Activated naive CD8-positive, alpha-beta T cell treated with anti-CD3 and anti-CD28 coated beads for 36 hours (primary cell): Measurements from ENCODE around the gene PRTG. TPM values are rescaled to one million over a fixed set of nuclear protein-coding genes. Genes with fewer than 3 reads are reported as not detected.

ENCODE experiments used
- DNase-seq: peaks from one replicate; pipeline ENCODE4 v3.0.0; 2021
- H3K27ac Mint-ChIP-seq: one replicate; pipeline ENCODE4 v1.8.0; 2022; ENCODE audit warnings: mild to moderate bottlenecking, moderate library complexity, mixed read lengths
- H3K27me3 Mint-ChIP-seq: one replicate; pipeline ENCODE4 v1.8.0; 2022; ENCODE audit warnings: mild to moderate bottlenecking, mixed read lengths
- H3K36me3 Mint-ChIP-seq: one replicate; pipeline ENCODE4 v1.8.0; 2021; ENCODE audit warnings: mild to moderate bottlenecking, mixed read lengths
- H3K4me1 Mint-ChIP-seq: one replicate; pipeline ENCODE4 v1.8.0; 2021; ENCODE audit warnings: mixed read lengths
- H3K4me3 Mint-ChIP-seq: one replicate; pipeline ENCODE4 v1.8.0; 2022; ENCODE audit warnings: mild to moderate bottlenecking, moderate library complexity, mixed read lengths
- H3K9me3 Mint-ChIP-seq: one replicate; pipeline ENCODE4 v1.8.0; 2022; ENCODE audit warnings: mixed read lengths
- total RNA-seq, 2 experiments: library from RNA; stranded (reverse); gene quantifications; one replicate each; pipeline ENCODE4 v1.2.3, GENCODE V29; 2021

The PRTG gene
- total RNA-seq, 2 experiments from 2014 or later, result not detected

DNA sequence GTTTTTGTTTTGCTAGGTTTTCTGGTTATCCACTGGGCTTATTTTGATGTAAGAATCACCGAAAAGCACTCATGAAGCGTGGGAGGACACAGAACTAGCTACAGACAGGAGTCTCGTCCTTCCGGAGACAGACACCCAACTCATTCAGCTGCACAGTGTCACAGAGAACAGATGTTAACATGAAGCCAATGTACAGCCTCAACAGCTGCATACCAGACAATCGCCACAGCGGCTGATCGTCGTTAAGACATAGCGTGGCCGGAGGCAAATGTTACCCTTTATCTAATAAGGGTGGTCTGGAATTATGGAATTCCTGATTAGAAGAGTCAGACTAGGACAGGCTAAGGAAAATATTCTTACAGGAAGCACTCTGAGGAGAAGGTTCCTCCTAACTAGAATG is 153.7 kb downstream of the PRTG start:
- DNase-seq, result no peak
- Mint-ChIP-seq H3K27me3 (peaks cover 43% of the 10 kb centered on the region), H3K4me3 (peak overlapping the region; percentile 44), H3K4me1 (no peaks in the 10 kb centered on the region), H3K36me3 (no peaks in the 10 kb centered on the region), H3K9me3 (peaks cover 3% of the 10 kb centered on the region), H3K27ac (no peak overlapping the region)

DNA sequence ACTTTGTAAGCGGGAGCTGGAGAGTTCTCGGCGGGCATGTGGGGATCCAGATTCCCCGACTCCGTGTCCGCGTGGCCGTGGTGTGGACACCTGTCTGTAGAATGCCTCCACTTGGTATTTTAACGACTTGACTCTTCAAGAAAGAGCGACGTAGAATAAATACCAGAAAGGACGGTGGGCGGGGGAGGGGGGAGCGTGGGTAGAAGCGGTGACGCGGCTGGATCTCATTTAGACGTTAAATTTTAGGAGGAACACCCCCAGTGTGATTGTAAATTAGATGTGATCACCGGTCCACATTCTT is 154.2 kb downstream of the PRTG start:
- no peak overlapping the region for H3K4me3 Mint-ChIP-seq
- H3K27me3 Mint-ChIP-seq, result peaks cover 48% of the 10 kb centered on the region
- DNase-seq, result no peak
- peaks cover 3% of the 10 kb centered on the region for H3K9me3 Mint-ChIP-seq
- H3K27ac Mint-ChIP-seq, result no peak overlapping the region
- H3K4me1 Mint-ChIP-seq, result no peaks in the 10 kb centered on the region
- no peaks in the 10 kb centered on the region for H3K36me3 Mint-ChIP-seq

DNA sequence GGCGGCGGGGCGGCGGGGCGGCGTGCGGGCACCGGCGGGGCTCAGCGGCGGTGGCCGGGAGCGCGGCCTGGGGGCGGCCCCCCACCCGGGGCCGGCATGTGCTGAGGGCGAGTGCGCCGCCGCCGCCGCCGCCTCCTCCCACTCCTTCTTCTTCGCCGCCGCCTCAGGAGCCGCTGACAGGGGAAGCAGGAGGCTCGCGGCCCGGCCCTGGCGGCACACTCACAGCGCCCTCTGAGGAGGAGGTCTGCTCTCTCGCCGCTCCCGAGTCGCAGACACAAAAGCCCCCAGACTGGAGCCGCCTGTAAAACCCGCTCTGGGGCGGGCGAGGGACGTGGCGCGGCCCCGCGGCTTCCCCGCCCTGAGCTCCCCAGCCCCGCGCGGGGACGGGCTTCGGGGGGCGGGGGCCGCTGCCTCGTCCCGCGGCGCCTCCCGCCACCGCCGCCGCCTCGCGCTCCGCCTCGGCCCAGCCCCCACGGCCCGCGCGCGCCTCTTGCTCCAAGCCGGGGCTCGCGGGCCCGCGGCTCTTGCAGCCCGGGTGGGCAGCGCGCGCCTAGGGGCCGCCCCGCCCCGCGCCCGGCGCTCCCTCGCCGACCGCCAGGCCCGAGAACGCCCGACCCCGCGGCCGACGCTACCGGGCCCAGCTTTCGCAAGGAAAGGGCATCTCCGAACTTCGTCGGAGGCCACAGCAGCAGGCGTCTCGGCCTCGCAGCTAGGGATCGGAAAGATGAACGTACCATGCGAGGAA is 154.7 kb downstream of the PRTG start, which contains the start of gene PYGO1:
PYGO1 (minus strand) TSS at position 276 of the 745 bp plus-strand sequence. CDS start 462 bp downstream, outside the sequence.
- Mint-ChIP-seq H3K36me3 (no peaks in the 10 kb centered on the region), H3K9me3 (peaks cover 3% of the 10 kb centered on the region), H3K27ac (no peak within 1 kb of the TSS), H3K4me3 (peak within 1 kb of the TSS; percentile 44), H3K27me3 (peaks cover 50% of the 10 kb centered on the region), H3K4me1 (no peaks in the 10 kb centered on the region)
- peak; percentile 46 for DNase-seq

DNA sequence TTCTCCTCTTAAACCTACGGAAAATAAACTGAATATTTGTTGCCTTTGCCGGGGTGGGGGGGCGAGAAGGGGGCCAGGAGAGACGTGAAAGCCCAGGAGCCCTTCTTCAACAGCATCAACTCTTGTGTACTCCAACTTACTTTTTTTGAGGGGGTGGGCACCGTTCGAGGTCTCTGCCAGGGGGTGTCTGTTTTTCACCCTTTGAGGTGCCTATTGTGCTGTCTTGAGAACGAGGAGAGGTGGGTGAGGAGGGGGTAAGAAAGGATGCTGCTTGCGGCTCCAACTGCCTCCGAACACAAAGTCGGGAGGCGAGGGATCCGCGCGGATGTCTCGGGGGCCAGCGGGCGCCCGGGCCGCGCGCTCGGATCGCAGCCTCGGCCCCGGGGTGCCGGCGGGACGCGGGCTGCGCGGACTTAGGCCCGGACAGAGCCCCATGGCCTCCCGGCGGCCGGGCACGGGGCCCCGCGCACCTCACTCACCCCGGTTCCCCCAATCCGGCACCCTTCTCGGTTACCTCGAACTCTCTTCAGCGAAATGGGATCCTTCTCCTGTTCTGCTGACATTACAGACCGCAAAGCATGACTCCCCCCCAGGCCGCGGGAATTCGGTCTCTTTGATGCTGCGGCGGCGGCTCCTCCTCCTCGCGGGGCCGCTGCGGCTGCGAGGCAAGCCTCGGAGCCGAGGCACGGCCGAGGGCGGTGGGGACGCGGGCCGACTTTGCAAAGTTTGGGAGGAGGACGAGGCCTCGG is 155.5 kb downstream of the PRTG start:
- Mint-ChIP-seq H3K9me3 (peaks cover 3% of the 10 kb centered on the region), H3K36me3 (no peaks in the 10 kb centered on the region), H3K4me1 (no peaks in the 10 kb centered on the region), H3K4me3 (peak overlapping the region; percentile 37), H3K27ac (no peak overlapping the region), H3K27me3 (peaks cover 52% of the 10 kb centered on the region)
- no peak for DNase-seq

DNA sequence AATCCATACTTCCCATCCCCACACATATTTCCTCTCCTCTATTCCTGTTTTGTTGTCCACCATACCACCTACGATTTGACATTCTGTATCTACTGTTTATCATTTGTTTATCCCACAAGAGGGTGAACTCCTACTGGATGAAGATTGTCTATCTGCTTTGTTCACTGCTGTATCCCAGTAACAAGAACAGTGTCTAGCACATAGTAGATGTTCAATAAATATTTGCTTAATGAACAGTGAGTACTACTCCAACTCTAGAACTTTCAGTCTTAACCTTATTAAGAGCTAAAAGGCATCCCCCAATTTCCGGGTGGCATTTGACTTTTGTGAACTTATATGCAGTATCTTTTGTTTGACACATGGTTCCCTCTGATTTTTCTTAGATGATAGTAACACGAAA is 156.1 kb downstream of the PRTG start:
- peaks cover 3% of the 10 kb centered on the region for H3K9me3 Mint-ChIP-seq
- no peak overlapping the region for H3K4me3 Mint-ChIP-seq
- H3K27ac Mint-ChIP-seq, result no peak overlapping the region
- no peak for DNase-seq
- H3K27me3 Mint-ChIP-seq, result peaks cover 54% of the 10 kb centered on the region
- no peaks in the 10 kb centered on the region for H3K4me1 Mint-ChIP-seq
- H3K36me3 Mint-ChIP-seq, result no peaks in the 10 kb centered on the region

DNA sequence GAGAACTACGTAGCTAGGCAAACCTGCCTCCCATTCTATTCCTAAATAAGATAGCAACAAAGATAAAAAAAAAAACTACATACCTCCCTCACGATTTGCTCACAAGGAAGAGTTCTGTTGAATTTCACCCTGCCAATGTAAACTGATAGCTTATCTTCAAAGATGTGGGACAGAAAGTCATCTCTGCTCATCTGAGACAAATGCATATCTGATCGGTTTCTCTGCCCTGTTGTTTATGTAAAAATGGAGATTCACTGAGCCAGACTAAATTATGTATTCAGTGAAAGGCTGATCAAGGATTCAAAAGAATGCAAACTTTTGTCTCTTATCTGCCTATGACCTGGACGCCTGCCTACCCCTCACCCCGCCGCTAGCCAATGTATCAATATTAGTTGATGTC is 166.0 kb downstream of the PRTG start:
- peaks cover 37% of the 10 kb centered on the region for H3K27me3 Mint-ChIP-seq
- no peaks in the 10 kb centered on the region for H3K4me1 Mint-ChIP-seq
- no peak overlapping the region for H3K27ac Mint-ChIP-seq
- DNase-seq, result no peak
- H3K36me3 Mint-ChIP-seq, result no peaks in the 10 kb centered on the region
- H3K4me3 Mint-ChIP-seq, result no peak overlapping the region
- no peaks in the 10 kb centered on the region for H3K9me3 Mint-ChIP-seq

DNA sequence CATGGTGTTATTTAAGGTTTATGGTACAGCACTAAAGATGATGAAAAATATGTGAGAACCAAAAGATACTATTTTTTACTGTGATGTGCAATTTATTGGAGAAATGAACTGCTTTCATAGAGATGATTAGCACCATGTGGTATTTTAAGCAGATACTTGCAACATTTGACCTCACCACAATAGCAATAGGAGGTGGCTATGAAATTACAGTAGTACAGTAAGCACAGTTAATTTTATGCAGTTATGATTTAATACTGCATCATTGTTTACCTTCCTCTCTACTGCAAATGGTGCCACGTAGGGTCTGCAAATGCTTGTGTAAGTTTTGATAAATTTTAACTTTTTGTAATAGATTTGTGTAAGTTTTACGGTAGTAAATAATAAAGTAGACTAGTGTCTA is 168.9 kb downstream of the PRTG start:
- Mint-ChIP-seq H3K36me3 (peaks cover 1% of the 10 kb centered on the region), H3K9me3 (peaks cover 3% of the 10 kb centered on the region), H3K4me1 (no peaks in the 10 kb centered on the region), H3K27ac (no peak overlapping the region), H3K27me3 (peaks cover 45% of the 10 kb centered on the region), H3K4me3 (no peak overlapping the region)
- DNase-seq, result no peak

DNA sequence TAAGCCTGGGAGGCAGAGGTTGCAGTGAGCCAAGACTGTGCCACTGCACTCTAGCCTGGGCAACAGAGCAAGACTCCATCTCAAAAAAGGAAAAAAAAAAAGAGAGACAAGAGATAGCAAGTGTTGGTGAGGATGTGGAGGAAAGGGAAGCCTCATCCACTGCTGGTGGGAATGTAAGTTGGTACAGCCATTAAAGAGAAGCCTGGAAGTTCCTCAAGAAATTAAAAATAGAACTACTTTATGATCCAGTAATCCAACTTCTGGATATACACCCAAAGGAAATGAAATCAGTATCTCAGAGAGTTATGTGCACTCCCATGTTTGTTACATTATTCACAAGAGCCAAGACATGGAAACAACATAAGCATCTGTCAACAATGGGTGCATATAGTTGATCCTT is 169.7 kb downstream of the PRTG start:
- Mint-ChIP-seq H3K27me3 (peaks cover 42% of the 10 kb centered on the region), H3K4me1 (no peaks in the 10 kb centered on the region), H3K27ac (no peak overlapping the region), H3K36me3 (peaks cover 1% of the 10 kb centered on the region), H3K9me3 (peaks cover 3% of the 10 kb centered on the region), H3K4me3 (no peak overlapping the region)
- no peak for DNase-seq

DNA sequence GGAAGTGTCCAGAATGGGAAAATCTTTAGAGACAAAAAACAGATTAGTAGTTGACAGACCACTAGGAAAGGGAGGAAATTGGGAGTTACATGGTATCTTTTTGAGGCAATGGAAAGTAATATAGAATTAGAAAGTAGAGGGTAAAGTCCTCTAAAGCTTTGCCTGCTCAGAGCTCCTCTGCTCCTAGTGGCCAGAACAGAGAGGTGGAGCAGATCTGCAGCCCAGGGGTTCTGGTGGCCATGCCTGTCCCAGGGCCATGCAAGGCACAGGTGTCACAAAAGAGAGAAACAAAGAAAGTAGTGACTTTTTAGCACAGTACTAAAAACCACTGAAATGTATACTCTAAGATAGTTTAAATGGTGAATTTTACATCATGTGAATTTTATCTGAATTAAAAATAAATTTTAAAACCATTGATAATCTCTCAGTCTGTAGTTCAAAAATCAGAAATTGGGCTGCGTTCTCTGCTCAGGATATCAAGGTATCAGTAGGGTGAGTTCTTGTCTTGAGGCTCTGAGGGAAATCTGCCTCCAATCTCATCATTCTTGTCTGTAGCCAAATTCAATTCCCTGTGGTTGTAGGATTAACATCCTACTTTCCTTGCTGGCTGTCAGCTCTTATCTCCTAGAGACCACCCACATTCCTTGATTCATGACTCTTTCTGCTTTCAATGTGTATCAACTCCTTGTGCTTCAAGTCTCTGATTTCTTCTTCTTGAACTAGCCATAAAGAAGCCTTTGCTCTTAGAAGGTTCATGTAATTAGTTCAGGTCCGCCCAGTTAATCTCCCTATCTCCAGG is 178.4 kb downstream of the PRTG start:
- Mint-ChIP-seq H3K4me3 (no peak overlapping the region), H3K27ac (no peak overlapping the region), H3K9me3 (peaks cover 4% of the 10 kb centered on the region), H3K27me3 (peaks cover 9% of the 10 kb centered on the region), H3K36me3 (no peaks in the 10 kb centered on the region), H3K4me1 (no peaks in the 10 kb centered on the region)
- DNase-seq, result no peak

DNA sequence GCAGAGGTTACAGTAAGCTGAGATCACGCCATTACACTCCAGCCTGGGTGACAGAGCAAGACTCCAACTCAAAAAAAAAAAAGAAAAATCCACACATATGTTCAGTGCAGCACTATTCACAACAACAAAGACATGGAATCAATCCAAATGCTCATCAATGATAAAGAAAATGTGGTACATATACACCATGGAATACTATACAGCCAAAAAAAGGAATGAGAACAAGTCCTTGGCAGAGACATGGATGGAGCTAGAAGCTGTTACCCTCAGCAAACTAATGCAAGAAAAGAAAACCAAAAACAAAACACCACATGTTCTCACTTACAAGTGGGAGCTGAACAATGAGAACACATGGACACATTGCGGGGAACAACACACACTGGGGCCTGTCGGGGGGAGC is 180.4 kb downstream of the PRTG start:
- H3K36me3 Mint-ChIP-seq, result no peaks in the 10 kb centered on the region
- H3K4me3 Mint-ChIP-seq, result no peak overlapping the region
- H3K9me3 Mint-ChIP-seq, result peaks cover 4% of the 10 kb centered on the region
- no peak overlapping the region for H3K27ac Mint-ChIP-seq
- H3K4me1 Mint-ChIP-seq, result no peaks in the 10 kb centered on the region
- H3K27me3 Mint-ChIP-seq, result peaks cover 8% of the 10 kb centered on the region
- no peak for DNase-seq

Other genes starting within 250 kb of the PRTG start
- under 1 TPM; 0.38 to 0.52 TPM for gene DNAAF4, start 234.9 kb downstream of the PRTG start, total RNA-seq
- not detected for gene PYGO1, start 154.8 kb downstream of the PRTG start, total RNA-seq